ENCODE results near the gene PREX1. TPM values are rescaled to one million over a fixed set of nuclear protein-coding genes. Genes with fewer than 3 reads are reported as not detected.

The PREX1 gene
- total RNA-seq, 1 experiment from 2014 or later, result not detected

- Mint-ChIP-seq H3K36me3 (ENCODE audit: insufficient read depth, unreplicated experiment) (no peaks in the 10 kb centered on the region), H3K4me1 (ENCODE audit: insufficient read depth, unreplicated experiment) (no peaks in the 10 kb centered on the region), H3K27ac (ENCODE audit: low read depth, unreplicated experiment) (no peak overlapping the region), H3K4me3 (ENCODE audit: unreplicated experiment) (no peak overlapping the region), H3K27me3 (ENCODE audit: insufficient read depth, unreplicated experiment) (peaks cover 68% of the 10 kb centered on the region), H3K9me3 (ENCODE audit: unreplicated experiment) (peaks cover 13% of the 10 kb centered on the region)
- intact Hi-C loops (cut with micrococcal nuclease), result no loop called here
- TF ChIP-seq, protein P1, sequence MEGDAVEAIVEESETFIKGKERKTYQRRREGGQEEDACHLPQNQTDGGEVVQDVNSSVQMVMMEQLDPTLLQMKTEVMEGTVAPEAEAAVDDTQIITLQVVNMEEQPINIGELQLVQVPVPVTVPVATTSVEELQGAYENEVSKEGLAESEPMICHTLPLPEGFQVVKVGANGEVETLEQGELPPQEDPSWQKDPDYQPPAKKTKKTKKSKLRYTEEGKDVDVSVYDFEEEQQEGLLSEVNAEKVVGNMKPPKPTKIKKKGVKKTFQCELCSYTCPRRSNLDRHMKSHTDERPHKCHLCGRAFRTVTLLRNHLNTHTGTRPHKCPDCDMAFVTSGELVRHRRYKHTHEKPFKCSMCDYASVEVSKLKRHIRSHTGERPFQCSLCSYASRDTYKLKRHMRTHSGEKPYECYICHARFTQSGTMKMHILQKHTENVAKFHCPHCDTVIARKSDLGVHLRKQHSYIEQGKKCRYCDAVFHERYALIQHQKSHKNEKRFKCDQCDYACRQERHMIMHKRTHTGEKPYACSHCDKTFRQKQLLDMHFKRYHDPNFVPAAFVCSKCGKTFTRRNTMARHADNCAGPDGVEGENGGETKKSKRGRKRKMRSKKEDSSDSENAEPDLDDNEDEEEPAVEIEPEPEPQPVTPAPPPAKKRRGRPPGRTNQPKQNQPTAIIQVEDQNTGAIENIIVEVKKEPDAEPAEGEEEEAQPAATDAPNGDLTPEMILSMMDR (IDR thresholded peaks at IDR 0.05; ENCODE audit: unreplicated experiment), result no peak
- POLR2A ChIA-PET, result interaction anchor here (0.6 kb wide), 1 partner anchor 14 kb away, joined by 3 read pairs; no protein-coding TSS in a partner anchor
- CTCF ChIA-PET, result no interaction called here
- no TSS peak for BruUV-seq (replicated peaks)
- no peak for DNase-seq (ENCODE audit: unreplicated experiment)
These were observed 22.1 kb downstream of the PREX1 start for GRCh38 chr20:48805716-48806115.

- CTCF ChIA-PET, result interaction anchor here (1.0 kb wide), 1 partner anchor 100 kb away, joined by 4 read pairs; no protein-coding TSS in a partner anchor
- H3K27ac Mint-ChIP-seq (ENCODE audit: low read depth, unreplicated experiment), result no peak overlapping the region
These were observed 22.5 kb downstream of the PREX1 start for GRCh38 chr20:48805286-48805685.

GRCh38 chr20:48804300-48804980 is 23.4 kb downstream of the PREX1 start:
- H3K27ac Mint-ChIP-seq (ENCODE audit: low read depth, unreplicated experiment), result no peak overlapping the region
- no TSS peak for BruUV-seq (replicated peaks)
- intact Hi-C loops (cut with micrococcal nuclease), result no loop called here
- H3K36me3 Mint-ChIP-seq (ENCODE audit: insufficient read depth, unreplicated experiment), result no peaks in the 10 kb centered on the region
- H3K9me3 Mint-ChIP-seq (ENCODE audit: unreplicated experiment), result peaks cover 13% of the 10 kb centered on the region
- no peaks in the 10 kb centered on the region for H3K4me1 Mint-ChIP-seq (ENCODE audit: insufficient read depth, unreplicated experiment)
- TF ChIP-seq, protein P1 (IDR thresholded peaks at IDR 0.05; ENCODE audit: unreplicated experiment), result no peak
- no peak for DNase-seq (ENCODE audit: unreplicated experiment)
- CTCF ChIA-PET, result interaction anchor here (1.0 kb wide), 1 partner anchor 100 kb away, joined by 4 read pairs; no protein-coding TSS in a partner anchor
- H3K4me3 Mint-ChIP-seq (ENCODE audit: unreplicated experiment), result no peak overlapping the region
- H3K27me3 Mint-ChIP-seq (ENCODE audit: insufficient read depth, unreplicated experiment), result peaks cover 68% of the 10 kb centered on the region
- POLR2A ChIA-PET, result interaction anchor here (0.7 kb wide), 1 partner anchor 942 kb away, joined by 3 read pairs; no protein-coding TSS in a partner anchor

More at GRCh38 chr20:48805286-48805685, 22.5 kb downstream of the PREX1 start:
- TF ChIP-seq, protein P1 (IDR thresholded peaks at IDR 0.05; ENCODE audit: unreplicated experiment), result no peak
- no TSS peak for BruUV-seq (replicated peaks)
- POLR2A ChIA-PET, result interaction anchor here (0.6 kb wide), 1 partner anchor 15 kb away, joined by 3 read pairs; no protein-coding TSS in a partner anchor
- intact Hi-C loops (cut with micrococcal nuclease), result no loop called here
- Mint-ChIP-seq H3K4me1 (ENCODE audit: insufficient read depth, unreplicated experiment) (no peaks in the 10 kb centered on the region), H3K36me3 (ENCODE audit: insufficient read depth, unreplicated experiment) (no peaks in the 10 kb centered on the region), H3K9me3 (ENCODE audit: unreplicated experiment) (peaks cover 13% of the 10 kb centered on the region), H3K27me3 (ENCODE audit: insufficient read depth, unreplicated experiment) (peaks cover 68% of the 10 kb centered on the region), H3K4me3 (ENCODE audit: unreplicated experiment) (no peak overlapping the region)
- DNase-seq (ENCODE audit: unreplicated experiment), result no peak

DNA sequence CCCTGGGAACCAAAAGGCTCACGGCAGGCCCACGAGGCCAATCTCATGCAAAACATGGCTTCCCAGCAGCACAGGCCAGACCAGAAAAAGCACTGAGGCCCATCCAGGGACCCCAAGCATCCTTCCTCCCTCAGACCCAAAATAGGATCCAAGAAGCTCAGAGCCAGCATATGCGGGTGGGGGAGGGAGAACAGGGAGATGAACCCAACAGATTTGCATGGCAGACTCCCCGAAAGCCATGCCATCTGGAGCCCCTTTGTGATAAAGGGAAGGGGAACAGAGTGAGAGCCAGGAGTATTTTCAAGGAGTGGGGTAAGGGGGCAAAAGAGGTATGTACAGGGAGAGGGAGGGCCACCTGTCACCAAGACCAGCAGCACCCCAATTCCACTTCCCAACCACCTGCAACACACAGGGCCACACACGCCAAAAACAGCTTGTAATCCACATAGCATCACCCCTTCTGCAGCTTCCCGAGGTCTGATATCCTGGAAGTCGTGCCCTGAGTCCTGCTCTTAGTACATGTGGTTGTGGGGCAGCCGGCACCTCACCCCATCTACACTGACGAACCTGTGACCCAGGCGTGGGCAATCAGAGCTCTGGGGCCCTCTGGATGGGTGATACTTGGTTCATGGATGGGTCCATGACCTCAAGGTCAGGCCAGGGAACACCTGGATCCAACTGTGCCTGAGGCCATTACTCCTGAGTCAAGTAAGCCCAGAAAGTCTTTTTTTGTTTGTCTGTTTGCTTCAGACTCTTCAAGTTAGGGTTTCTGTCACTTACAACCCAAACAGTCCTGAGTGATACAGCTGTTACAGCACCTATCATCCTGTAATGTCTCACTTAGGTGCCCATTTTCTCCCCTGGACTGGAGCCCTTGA is 24.4 kb downstream of the PREX1 start:
- no peak overlapping the region for H3K27ac Mint-ChIP-seq (ENCODE audit: low read depth, unreplicated experiment)
- no peaks in the 10 kb centered on the region for H3K36me3 Mint-ChIP-seq (ENCODE audit: insufficient read depth, unreplicated experiment)
- peaks cover 13% of the 10 kb centered on the region for H3K9me3 Mint-ChIP-seq (ENCODE audit: unreplicated experiment)
- H3K27me3 Mint-ChIP-seq (ENCODE audit: insufficient read depth, unreplicated experiment), result peaks cover 65% of the 10 kb centered on the region
- no peak overlapping the region for H3K4me3 Mint-ChIP-seq (ENCODE audit: unreplicated experiment)
- no peaks in the 10 kb centered on the region for H3K4me1 Mint-ChIP-seq (ENCODE audit: insufficient read depth, unreplicated experiment)
- intact Hi-C loops (cut with micrococcal nuclease), result no loop called here
- TF ChIP-seq, protein P1 (IDR thresholded peaks at IDR 0.05; ENCODE audit: unreplicated experiment), result no peak
- ChIA-PET CTCF (interaction anchor here (2.5 kb wide), 1 partner anchor 146 kb away, joined by 12 read pairs; no protein-coding TSS in a partner anchor), POLR2A (interaction anchor here (0.5 to 1.5 kb wide), 2 partner anchors 38 to 108 kb away, joined by 3 read pairs; no protein-coding TSS in a partner anchor)
- no peak for DNase-seq (ENCODE audit: unreplicated experiment)
- no TSS peak for BruUV-seq (replicated peaks)
